Retinal pigment epithelial cell (primary cell): Measurements from ENCODE around the gene DNAJC7.

Experiments used
- DNase-seq: peaks from one replicate; pipeline ENCODE4 v3.0.0-alpha.2; 2010; ENCODE audit warnings: low read depth
- H3K4me3 ChIP-seq: 2 replicates; pipeline ENCODE4 v1.5.1; 2011; ENCODE audit warnings: mild to moderate bottlenecking, low read length, control low read depth, moderate library complexity
- TF ChIP-seq, protein P1 (sequence below): conservative IDR thresholded peaks from 2 replicates; pipeline ENCODE4 v1.5.1; 2011; ENCODE audit warnings: low read depth, low read length, control low read depth, inconsistent platforms

Gene DNAJC7

DNA sequence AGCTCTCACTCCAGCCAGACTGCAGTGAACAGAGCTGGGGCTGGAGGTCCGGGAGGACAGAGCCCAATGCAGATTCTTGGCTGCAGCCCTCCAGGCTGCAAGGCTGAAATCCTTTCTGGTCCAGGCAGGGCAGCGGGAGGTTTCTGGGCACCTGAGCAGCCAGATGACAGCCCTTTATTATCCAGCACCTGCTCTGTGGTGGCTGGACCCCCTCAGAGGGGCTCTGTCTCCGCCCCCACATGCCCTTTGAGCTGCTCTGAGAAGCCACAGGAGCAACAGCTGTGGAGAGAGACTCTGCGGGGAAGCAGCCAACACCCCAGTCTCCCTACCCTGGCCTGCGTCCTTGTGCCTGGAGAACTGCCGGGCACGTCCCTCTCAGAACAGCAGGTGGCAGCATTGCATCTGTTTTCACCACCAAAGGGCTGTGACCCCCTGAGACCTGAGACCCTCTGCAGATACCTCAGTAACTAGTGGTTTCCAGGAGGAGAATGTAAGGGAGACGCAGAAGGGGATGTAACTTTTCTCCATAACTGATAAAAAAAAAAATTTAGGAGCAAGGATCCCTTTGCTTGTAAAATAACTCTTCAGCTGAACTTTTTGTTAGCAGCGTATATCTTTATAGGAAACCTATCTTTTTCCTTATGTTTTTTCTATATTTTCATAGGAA is 54.3 kb downstream of the DNAJC7 start:
- DNase-seq: no peak
- TF ChIP-seq, protein P1, sequence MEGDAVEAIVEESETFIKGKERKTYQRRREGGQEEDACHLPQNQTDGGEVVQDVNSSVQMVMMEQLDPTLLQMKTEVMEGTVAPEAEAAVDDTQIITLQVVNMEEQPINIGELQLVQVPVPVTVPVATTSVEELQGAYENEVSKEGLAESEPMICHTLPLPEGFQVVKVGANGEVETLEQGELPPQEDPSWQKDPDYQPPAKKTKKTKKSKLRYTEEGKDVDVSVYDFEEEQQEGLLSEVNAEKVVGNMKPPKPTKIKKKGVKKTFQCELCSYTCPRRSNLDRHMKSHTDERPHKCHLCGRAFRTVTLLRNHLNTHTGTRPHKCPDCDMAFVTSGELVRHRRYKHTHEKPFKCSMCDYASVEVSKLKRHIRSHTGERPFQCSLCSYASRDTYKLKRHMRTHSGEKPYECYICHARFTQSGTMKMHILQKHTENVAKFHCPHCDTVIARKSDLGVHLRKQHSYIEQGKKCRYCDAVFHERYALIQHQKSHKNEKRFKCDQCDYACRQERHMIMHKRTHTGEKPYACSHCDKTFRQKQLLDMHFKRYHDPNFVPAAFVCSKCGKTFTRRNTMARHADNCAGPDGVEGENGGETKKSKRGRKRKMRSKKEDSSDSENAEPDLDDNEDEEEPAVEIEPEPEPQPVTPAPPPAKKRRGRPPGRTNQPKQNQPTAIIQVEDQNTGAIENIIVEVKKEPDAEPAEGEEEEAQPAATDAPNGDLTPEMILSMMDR: peak; percentile 92
- H3K4me3 ChIP-seq: no peak overlapping the region

DNA sequence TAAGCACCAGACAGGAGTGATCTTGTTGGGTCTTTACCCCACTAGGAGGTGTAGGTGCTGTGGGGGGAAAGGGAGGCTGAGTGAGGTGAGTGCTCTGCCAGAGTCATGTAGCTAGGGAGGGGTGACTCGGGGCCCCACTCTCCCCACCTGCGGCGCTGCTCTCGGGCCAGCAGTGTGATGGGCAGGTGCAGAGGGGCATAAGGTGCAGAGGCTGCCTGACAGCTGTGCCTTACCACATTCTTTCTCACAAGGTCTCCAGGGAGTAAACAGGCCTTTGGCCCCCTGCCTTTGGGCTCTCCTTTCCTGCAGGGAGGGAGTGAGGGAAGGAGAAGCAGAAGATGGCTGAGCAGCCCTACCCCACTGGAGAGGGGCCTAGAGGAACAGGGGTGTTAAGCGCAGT is 55.1 kb downstream of the DNAJC7 start:
- DNase-seq: no peak
- TF ChIP-seq, protein P1: no peak
- H3K4me3 ChIP-seq: no peak overlapping the region

DNA sequence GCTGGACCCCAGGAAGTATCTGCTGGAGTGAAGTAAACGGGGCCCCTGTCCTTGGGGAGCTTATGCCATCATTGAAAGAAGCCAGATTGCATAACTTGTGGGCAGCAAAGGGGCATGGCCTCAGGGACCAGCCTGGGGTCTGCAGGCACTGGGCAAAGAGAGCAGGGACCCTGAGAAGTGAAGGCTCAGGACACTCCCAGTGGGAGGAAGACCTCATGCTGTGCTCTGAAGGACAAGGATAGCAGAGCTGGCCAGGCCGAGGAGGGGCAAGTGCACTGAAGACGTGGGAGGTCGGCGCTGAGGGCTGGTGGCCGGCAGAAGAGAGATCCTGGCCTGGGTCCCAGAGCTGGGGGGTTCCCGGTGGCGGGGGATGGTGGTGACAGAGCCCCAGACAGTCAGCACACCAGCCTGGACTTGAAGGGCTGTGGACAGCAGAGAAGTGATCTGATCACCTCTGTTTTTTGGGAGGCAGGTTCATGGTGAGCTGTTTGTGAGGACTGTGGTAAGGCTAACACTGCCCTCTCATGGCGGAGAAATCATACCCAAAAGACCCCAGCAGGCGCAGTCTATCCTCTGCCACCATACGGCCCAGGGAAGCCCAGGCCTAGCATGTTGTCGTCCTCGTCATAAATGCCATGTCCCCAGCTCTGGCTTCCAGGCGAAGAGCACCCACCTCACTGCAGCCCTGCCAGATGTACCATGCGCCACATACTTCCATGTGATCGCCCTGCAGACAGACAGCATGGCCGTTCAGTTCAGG is 57.7 kb downstream of the DNAJC7 start:
- TF ChIP-seq, protein P1: peak; percentile 50
- no peak for DNase-seq
- H3K4me3 ChIP-seq: no peak overlapping the region

DNA sequence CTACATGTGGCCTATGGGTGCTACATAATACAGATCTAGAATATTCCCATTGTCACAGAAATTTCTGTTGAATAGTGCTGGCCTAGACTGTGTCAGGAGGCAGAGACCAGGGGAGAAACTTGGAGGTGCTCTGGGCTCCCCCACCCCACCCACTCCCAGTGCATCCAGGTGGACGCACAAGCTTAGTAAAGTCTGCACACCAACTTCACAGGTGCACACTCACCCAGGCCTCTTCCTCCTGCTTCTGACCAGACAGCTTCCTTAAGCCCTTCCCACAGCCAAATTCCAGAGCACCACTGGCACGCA is 58.3 kb downstream of the DNAJC7 start:
- no peak overlapping the region for H3K4me3 ChIP-seq
- DNase-seq: no peak
- TF ChIP-seq, protein P1: no peak

DNA sequence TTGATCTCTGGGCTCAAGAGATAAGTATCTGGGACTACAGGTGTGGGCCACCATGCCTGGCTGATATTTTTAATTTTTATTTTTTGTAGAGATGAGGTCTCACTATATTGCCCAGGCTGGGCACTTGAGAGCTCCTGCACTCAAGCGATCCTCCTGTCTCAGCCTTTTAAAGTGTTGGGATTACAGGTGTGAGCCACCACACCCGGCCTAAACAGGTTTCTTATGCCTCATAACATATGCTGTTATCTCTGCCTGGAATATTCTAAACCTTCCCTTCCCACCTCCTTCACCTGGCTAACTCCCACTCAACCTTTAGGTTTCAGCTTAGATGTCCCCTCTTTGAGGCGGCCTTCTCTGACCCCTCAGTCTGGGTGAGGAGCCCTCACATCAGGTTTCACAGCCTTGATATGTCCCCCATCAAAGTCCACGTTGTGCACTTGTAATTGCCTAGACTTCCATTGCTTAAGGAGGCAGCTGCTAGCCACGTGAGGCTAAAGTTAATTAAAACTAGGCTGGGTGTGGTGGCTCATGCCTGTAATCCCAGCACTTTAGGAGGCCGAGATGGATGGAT is 59.3 kb downstream of the DNAJC7 start:
- no peak overlapping the region for H3K4me3 ChIP-seq
- TF ChIP-seq, protein P1: no peak
- DNase-seq: no peak

DNA sequence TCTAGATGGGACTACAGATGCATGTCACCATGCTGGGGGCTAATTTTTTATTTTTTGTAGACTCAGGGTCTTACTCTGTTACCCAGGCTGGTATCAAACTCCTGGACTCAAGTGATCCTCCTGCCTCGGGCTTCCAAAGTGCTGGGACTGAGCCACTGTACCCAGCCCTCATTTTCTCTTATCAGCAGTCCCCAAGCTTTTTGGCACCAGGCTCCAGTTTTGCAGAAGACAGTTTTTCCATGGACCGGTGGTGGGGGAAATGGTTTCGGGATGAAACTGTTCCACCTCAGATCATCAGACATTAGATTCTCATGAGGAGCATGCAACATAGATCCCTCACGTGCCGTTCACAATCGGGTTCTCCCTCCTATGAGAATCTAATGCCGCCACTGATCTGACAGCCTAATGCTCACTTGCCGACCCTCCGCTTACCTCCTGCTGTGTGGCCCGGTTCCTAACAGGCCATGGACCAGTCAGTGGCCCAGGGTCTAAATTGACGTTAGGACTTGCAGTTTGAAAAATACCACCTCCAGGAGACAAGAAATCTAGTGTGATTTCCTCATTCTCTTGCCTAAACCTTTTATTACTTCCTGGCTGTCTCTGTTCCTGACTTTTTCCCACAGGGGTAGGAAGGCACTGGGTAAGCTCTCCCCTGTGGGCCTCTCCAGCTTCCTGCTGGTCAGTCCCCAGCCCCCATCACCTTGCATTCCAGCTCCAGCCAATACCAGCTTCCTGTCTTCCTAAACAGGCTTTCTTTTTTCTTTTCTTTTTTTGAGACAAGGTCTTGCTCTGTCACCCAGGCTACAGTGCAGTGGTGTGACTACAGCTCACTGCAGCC is 60.0 kb downstream of the DNAJC7 start:
- H3K4me3 ChIP-seq: no peak overlapping the region
- TF ChIP-seq, protein P1: no peak
- DNase-seq: no peak
